ENCODE results near the gene SASH1.

GRCh38 chr6:148317739-148318138 lies 24.9 kb upstream of the SASH1 start:
- TF ChIP-seq CTCF (IDR thresholded peaks at IDR 0.05; ENCODE audit: low read depth, low read length, poor library complexity, severe bottlenecking) (no peak), EZH2phosphoT487 (IDR thresholded peaks at IDR 0.05; ENCODE audit: borderline replicate concordance, low read length) (no peak)

Measured in DOHH2 (cell line).